Smooth muscle cell (in vitro differentiated cells): ENCODE data around the gene OTOL1. TPM values are rescaled to one million over a fixed set of nuclear protein-coding genes. Genes with fewer than 3 reads are reported as not detected.
"Not testable (repeated sequence)": the region's sequence is repeated elsewhere in the genome, so short reads cannot be mapped to it uniquely, and the experiment has no call there.

ENCODE experiments used
- DNase-seq: peaks from one replicate; lab custom pipeline; 2025; ENCODE audit not compliant: unreplicated experiment; lab: John Stamatoyannopoulos, UW
- H2AFZ ChIP-seq: fragments of 200-600 bp; sonication (generic); 2 replicates; pipeline ENCODE4 v1.6.0; 2016; ENCODE audit warnings: antibody characterized with exemption, low read depth, mild to moderate bottlenecking
- H3F3A ChIP-seq: fragments of 200-600 bp; sonication (generic); 2 replicates; pipeline ENCODE4 v1.6.0; 2017; ENCODE audit warnings: antibody characterized with exemption, low read depth
- H3K27ac ChIP-seq: fragments of 200-600 bp; sonication (generic); 2 replicates; pipeline ENCODE4 v1.5.1; 2016; ENCODE audit warnings: low read depth, mild to moderate bottlenecking
- H3K27me3 ChIP-seq: fragments of 200-600 bp; sonication (generic); 2 replicates; pipeline ENCODE4 v1.6.1; 2016; ENCODE audit warnings: low read depth, mild to moderate bottlenecking
- H3K36me3 ChIP-seq: fragments of 200-600 bp; sonication (generic); 2 replicates; pipeline ENCODE4 v1.5.1; 2016; ENCODE audit warnings: low read depth
- H3K4me1 ChIP-seq: fragments of 200-600 bp; sonication (generic); 2 replicates; pipeline ENCODE4 v1.5.1; 2016; ENCODE audit warnings: low read depth
- H3K4me2 ChIP-seq: fragments of 200-600 bp; sonication (generic); 2 replicates; pipeline ENCODE4 v1.6.0; 2016; ENCODE audit warnings: mild to moderate bottlenecking
- H3K4me3 ChIP-seq: fragments of 200-600 bp; sonication (generic); 2 replicates; pipeline ENCODE4 v1.5.1; 2016; ENCODE audit warnings: mild to moderate bottlenecking
- H3K79me2 ChIP-seq: fragments of 200-600 bp; sonication (generic); 2 replicates; pipeline ENCODE4 v1.6.0; 2016; ENCODE audit warnings: low read depth, mild to moderate bottlenecking
- H3K9ac ChIP-seq: fragments of 200-600 bp; sonication (generic); 2 replicates; pipeline ENCODE4 v1.6.0; 2016; ENCODE audit warnings: low read depth
- H3K9me3 ChIP-seq: fragments of 200-600 bp; sonication (generic); replicated peaks from 2 replicates; pipeline ENCODE4 v1.5.1; 2016; ENCODE audit warnings: low read depth
- H4K20me1 ChIP-seq: fragments of 200-600 bp; sonication (generic); 2 replicates; pipeline ENCODE4 v1.6.0; 2016; ENCODE audit warnings: low read depth
- CTCF ChIP-seq: fragments of 200-600 bp; sonication (generic); IDR thresholded peaks from 2 replicates; pipeline ENCODE4 v1.5.1; 2017; ENCODE audit warnings: borderline replicate concordance, mild to moderate bottlenecking, antibody characterized with exemption; ENCODE audit not compliant: insufficient read depth, poor library complexity, severe bottlenecking
- WGBS: methylation state at CpG from one replicate; pipeline ENCODE4 v1.1.7; 2016; ENCODE audit warnings: low lambda C conversion rate; 5-methylcytosine and 5-hydroxymethylcytosine counted together
- polyA plus RNA-seq: library from polyadenylated mRNA; unstranded; fragments of >200 nt; fragmentation: Nextera tagmentation; extraction: Ambion mirVana; gene quantifications from 2 replicates; pipeline ENCODE4 v1.2.1, GENCODE V29; 2016
- total RNA-seq: library from RNA; depleted of rRNA; stranded (reverse); fragments of >200 nt; gene quantifications from 2 replicates; pipeline ENCODE4 v1.2.3, GENCODE V29; 2014

The OTOL1 gene
- total and polyA plus RNA-seq, 2 experiments from 2014 or later = not detected

DNA sequence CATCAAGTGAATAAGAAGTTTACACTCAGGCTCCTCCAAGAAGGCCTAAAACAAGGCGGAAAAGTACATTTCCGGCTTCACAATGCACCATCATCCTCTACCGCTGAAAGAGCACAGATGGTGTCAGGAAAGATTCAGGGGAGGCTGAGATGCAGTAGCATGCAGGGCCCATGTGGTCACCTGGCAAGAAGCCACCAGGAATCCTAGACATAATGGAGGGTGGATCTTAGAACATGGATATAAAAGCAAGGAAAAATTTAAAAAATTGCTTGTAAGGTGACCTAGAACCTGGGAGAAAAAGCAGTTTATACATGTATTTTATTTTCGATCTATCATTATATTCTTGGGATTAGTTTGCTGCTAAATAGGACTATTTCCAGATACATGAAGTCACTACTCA is 21.9 kb upstream of the OTOL1 start:
- no peak overlapping the region for H3K4me3 ChIP-seq
- no peaks in the 10 kb centered on the region for H3K79me2 ChIP-seq
- no peak overlapping the region for H3K27ac ChIP-seq
- H3K4me2 ChIP-seq = no peak overlapping the region
- no peak for DNase-seq
- H3K36me3 ChIP-seq = no peaks in the 10 kb centered on the region
- H2AFZ ChIP-seq = no peak overlapping the region
- no peaks in the 10 kb centered on the region for H4K20me1 ChIP-seq
- H3K4me1 ChIP-seq = no peaks in the 10 kb centered on the region
- 96% methylated on average over 4 of the region's 4 CpGs for WGBS
- H3F3A ChIP-seq = no peaks in the 10 kb centered on the region
- no peak for TF ChIP-seq CTCF
- no peaks in the 10 kb centered on the region for H3K27me3 ChIP-seq
- H3K9me3 ChIP-seq = no peaks in the 10 kb centered on the region
- no peak overlapping the region for H3K9ac ChIP-seq

- no peak for TF ChIP-seq CTCF
- no peaks in the 10 kb centered on the region for H3K4me1 ChIP-seq
- no peaks in the 10 kb centered on the region for H3K79me2 ChIP-seq
- H3K4me2 ChIP-seq = no peak overlapping the region
- H3K27me3 ChIP-seq = no peaks in the 10 kb centered on the region
- H4K20me1 ChIP-seq = no peaks in the 10 kb centered on the region
- H3K36me3 ChIP-seq = no peaks in the 10 kb centered on the region
- H3K27ac ChIP-seq = no peak overlapping the region
- H3F3A ChIP-seq = no peaks in the 10 kb centered on the region
- DNase-seq = no peak
- no peaks in the 10 kb centered on the region for H3K9me3 ChIP-seq
- H3K4me3 ChIP-seq = no peak overlapping the region
- H2AFZ ChIP-seq = no peak overlapping the region
- no peak overlapping the region for H3K9ac ChIP-seq
These were observed 21.4 kb upstream of the OTOL1 start for GRCh38 chr3:161475206-161475605.

GRCh38 chr3:161475905-161476304 is 20.7 kb upstream of the OTOL1 start:
- Histone ChIP-seq H3K79me2 (no peaks in the 10 kb centered on the region), H3K36me3 (no peaks in the 10 kb centered on the region), H3K9ac (no peak overlapping the region), H3K4me3 (no peak overlapping the region), H3F3A (no peaks in the 10 kb centered on the region), H3K4me2 (no peak overlapping the region), H3K27ac (no peak overlapping the region), H2AFZ (no peak overlapping the region), H3K4me1 (no peaks in the 10 kb centered on the region), H3K9me3 (no peaks in the 10 kb centered on the region), H3K27me3 (no peaks in the 10 kb centered on the region), H4K20me1 (no peaks in the 10 kb centered on the region)
- no peak for TF ChIP-seq CTCF
- no peak for DNase-seq

- Histone ChIP-seq H3K27me3 (no peaks in the 10 kb centered on the region), H3K9ac (no peak overlapping the region), H2AFZ (no peak overlapping the region), H4K20me1 (no peaks in the 10 kb centered on the region), H3K36me3 (no peaks in the 10 kb centered on the region), H3F3A (no peaks in the 10 kb centered on the region), H3K79me2 (no peaks in the 10 kb centered on the region), H3K4me3 (no peak overlapping the region), H3K27ac (no peak overlapping the region), H3K4me1 (no peaks in the 10 kb centered on the region), H3K4me2 (no peak overlapping the region), H3K9me3 (no peaks in the 10 kb centered on the region)
- no peak for TF ChIP-seq CTCF
- no peak for DNase-seq
- WGBS = 92% methylated on average over 1 of the region's 1 CpG
These were observed 12.4 kb upstream of the OTOL1 start for GRCh38 chr3:161484226-161484625.

DNA sequence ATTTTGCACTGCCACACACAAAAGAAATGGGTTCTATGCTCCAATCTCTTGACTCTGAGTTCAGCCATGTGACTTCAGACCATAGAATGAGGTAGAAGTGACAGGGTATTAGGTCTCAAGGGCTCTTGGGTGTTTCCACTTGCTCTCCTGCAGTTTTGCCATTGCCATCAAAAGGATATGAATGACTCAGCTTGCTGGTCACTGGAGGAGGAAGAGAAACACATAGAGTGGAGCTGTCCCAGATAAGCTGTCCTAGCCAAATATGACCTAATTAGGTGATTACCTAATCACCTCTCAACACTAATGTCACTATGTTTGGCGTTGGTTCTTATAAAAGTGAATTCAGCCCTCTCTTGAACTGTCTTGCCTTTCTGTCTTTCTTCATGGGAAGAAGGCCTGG is 8.3 kb upstream of the OTOL1 start:
- not testable (repeated sequence) for H3K79me2 ChIP-seq, H3K4me1 ChIP-seq, H3K27me3 ChIP-seq, H3K4me2 ChIP-seq, H3K4me3 ChIP-seq, H3F3A ChIP-seq, H2AFZ ChIP-seq, H3K27ac ChIP-seq, H3K9me3 ChIP-seq, H4K20me1 ChIP-seq, H3K36me3 ChIP-seq, H3K9ac ChIP-seq, DNase-seq
- WGBS = 0% methylated on average over 1 of the region's 1 CpG
